Loucy (cell line): Measurements from ENCODE around the gene CDKN1C.

Source experiments
- EZH2phosphoT487 ChIP-seq: fragments of 200-600 bp; IDR thresholded peaks from 2 replicates; pipeline ENCODE4 v1.6.1; 2018; ENCODE audit warnings: antibody characterized with exemption, mild to moderate bottlenecking, moderate library complexity, borderline replicate concordance
- TF ChIP-seq, protein P1 (sequence below): fragments of 200-600 bp; sonication (generic); conservative IDR thresholded peaks from 2 replicates; pipeline ENCODE4 v1.5.1; 2014; ENCODE audit warnings: mild to moderate bottlenecking, antibody characterized with exemption, low read length

DNA sequence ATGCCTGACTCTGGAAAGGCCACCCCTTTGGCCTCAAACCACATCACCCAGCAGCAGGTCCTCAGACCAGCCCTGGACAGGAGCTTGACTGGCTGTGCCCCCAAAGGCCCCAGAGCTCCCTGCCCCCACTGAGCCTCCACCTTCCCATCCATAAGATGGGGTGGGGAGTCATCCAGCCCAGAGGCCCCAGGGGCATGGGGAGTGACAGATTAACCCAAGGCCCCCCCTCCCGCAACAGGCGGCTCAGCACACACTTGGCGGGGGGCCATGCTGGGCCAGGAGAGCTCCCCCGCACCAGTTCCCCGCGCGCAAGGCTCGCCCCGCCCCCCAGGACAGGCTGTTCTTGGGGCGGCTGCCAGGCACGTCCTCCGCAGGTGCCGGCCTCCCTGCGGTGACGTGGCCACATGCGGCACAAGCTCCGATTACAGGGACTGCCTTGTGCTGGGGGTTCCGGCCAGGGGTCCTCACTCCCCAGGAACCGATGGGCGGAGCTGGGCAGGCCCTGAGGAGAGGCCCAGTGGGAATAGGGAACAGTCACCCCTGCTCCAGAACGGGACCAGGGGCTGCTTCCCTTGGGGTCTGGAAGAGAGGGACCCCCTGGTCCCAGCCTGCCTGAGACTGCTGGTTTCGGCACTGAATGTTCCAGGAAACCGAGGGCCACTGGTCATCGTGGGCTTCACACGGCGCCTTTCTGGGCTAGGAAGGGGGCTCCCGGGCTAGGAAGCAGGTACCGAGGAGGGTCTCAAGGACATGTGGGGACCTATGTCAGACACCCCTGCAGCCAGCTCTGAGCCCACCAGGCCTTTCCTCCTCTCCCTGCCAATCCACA, 5.1 kb upstream of the CDKN1C start:
- TF ChIP-seq, protein P1, sequence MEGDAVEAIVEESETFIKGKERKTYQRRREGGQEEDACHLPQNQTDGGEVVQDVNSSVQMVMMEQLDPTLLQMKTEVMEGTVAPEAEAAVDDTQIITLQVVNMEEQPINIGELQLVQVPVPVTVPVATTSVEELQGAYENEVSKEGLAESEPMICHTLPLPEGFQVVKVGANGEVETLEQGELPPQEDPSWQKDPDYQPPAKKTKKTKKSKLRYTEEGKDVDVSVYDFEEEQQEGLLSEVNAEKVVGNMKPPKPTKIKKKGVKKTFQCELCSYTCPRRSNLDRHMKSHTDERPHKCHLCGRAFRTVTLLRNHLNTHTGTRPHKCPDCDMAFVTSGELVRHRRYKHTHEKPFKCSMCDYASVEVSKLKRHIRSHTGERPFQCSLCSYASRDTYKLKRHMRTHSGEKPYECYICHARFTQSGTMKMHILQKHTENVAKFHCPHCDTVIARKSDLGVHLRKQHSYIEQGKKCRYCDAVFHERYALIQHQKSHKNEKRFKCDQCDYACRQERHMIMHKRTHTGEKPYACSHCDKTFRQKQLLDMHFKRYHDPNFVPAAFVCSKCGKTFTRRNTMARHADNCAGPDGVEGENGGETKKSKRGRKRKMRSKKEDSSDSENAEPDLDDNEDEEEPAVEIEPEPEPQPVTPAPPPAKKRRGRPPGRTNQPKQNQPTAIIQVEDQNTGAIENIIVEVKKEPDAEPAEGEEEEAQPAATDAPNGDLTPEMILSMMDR, result no peak
- no peak for TF ChIP-seq EZH2phosphoT487
